Mucosa of descending colon (tissue), 3 donors: Measurements from ENCODE around the gene CBLC. TPM values are rescaled to one million over a fixed set of nuclear protein-coding genes. Genes with fewer than 3 reads are reported as not detected.

Experiments
- ATAC-seq: fragments of 200-7000 bp; cut with Tn5 transposase; one replicate; pipeline ENCODE4 v1.9.1; 2020; ENCODE audit warnings: mild to moderate bottlenecking, moderate library complexity
- DNase-seq, 3 donors: peaks; one replicate each; pipeline ENCODE4 v3.0.0-alpha.2; 2020
- H3K36me3 ChIP-seq: fragments of 200-600 bp; one replicate; pipeline ENCODE4 v1.8.0; 2021; ENCODE audit warnings: low read depth, mild to moderate bottlenecking
- H3K4me1 ChIP-seq: fragments of 200-600 bp; one replicate; pipeline ENCODE4 v1.8.0; 2021; ENCODE audit warnings: low read depth, mild to moderate bottlenecking
- H3K4me3 ChIP-seq: fragments of 200-600 bp; one replicate; pipeline ENCODE4 v1.8.0; 2021; ENCODE audit warnings: mild to moderate bottlenecking
- H3K9me3 ChIP-seq: fragments of 200-600 bp; one replicate; pipeline ENCODE4 v1.8.0; 2021; ENCODE audit warnings: mild to moderate bottlenecking
- CTCF ChIP-seq: fragments of 200-600 bp; IDR thresholded peaks from one replicate; pipeline ENCODE4 v1.8.0; 2022; ENCODE audit warnings: antibody characterized with exemption, mild to moderate bottlenecking
- intact Hi-C, 2 donors: fragments of 100-400 bp; cut with DNase I in 1 of 2; cut with micrococcal nuclease in 1 of 2; formaldehyde crosslinking; loops; one replicate each; pipeline versions ENCODE4 v1.11.0 to v1.11.1; 2022; cut with DNase I, micrococcal nuclease
- total RNA-seq, 3 donors: library from RNA; stranded (reverse); fragmentation: NEBNext Ultra II Directional in 2 of 3; extraction: Animal tissue kit (Norgen Biotek cat#: 25700) in 2 of 3; gene quantifications; one replicate each; pipeline versions ENCODE4 v1.2.1 to v1.2.4, GENCODE V29; 2021 to 2023
- donor health status: DM: no; HTN: no; CAD: no; lungs with moderate emphysema.
- donor health status: DM: no; HTN: no; CAD: no.
- donor health status: DM: no; HTN: yes; CAD: no.

CBLC gene
- total RNA-seq, 3 donors from 2014 or later: 36.5 to 92.6 (median 59.1) TPM

DNA sequence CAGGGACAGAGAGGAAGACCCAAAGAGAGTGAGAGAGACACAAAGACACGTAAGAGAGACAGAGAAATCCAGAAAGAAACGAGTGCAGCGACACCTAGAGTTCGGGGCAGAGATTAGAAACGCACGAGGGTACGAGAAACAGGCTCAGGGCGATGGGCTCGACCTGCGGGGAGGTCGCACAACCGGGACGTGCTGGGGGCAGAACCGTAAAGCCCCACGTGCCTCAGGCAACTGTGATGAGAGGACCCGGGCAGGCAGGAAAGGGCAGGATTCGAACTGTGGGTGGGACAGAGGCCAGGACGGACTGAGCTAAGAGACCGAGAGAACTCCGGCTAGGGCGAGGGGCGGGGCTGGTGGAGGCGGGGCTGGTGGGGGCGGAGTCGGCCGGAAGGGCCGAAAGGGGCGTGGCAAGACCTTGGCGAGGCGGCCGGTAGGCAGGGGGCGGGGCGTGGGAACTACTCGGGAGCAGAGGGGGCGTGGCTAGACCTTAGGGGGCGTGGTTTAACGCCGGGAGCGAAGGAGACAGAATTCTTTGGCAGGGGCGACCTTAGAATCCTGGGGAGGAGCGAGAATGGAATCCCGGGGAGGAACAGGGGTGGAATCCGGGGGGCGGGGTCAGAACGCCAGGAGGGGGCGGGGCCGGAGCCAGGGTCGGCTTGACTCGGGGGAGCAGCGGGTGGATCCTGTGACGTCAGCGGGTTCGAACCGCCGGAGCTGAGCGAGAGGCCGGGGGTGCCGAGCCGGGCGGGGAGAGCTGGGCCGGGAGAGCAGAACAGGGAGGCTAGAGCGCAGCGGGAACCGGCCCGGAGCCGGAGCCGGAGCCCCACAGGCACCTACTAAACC is 68.1 kb downstream of the CBLC start, which contains the start of gene NECTIN2:
Gene NECTIN2 (plus strand): TSS at position 686 of the 843 bp plus-strand sequence. CDS start 229 bp downstream, outside the sequence.
- peak; percentile 22 for TF ChIP-seq CTCF
- Histone ChIP-seq H3K4me3 (peak within 1 kb of the TSS; percentile 93), H3K9me3 (no peaks in the 10 kb centered on the region), H3K4me1 (peaks cover 22% of the 10 kb centered on the region), H3K36me3 (no peaks in the 10 kb centered on the region)
- peak; percentile 98 to 100 (median 100) for DNase-seq
- intact Hi-C loops: no loop called here
- peak; percentile 87 for ATAC-seq

DNA sequence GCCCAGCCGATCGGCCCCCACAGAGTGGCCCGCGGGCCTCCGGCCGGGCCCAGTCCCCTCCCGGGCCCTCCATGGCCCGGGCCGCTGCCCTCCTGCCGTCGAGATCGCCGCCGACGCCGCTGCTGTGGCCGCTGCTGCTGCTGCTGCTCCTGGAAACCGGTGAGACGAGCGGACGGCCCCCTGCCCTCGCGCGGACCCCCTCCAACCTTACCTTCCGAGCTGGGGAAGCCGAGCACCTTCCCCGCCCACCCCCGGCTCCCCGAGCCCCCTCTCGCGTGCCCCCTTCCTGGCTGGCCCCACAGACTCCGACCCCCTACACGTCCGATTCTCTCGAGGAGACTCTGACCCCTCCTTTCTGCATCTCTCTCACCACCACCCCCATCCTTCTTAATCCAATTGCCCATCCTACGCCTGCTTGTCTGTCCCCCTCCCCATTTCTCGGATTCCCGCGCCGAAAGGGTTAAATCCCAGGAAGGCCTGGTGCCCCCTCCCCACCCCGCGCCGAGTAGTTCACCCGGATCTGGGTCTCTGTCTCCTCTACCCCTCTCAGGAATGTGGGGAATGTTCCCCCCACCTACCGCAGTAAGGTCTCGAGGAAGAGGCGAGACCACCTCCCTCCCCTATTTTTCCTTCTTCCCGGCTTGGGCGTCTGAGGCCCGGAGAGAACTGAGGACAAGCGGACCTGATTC is 68.9 kb downstream of the CBLC start:
- intact Hi-C loops: no loop called here
- TF ChIP-seq CTCF: no peak
- Histone ChIP-seq H3K4me3 (peak overlapping the region; percentile 93), H3K36me3 (no peaks in the 10 kb centered on the region), H3K4me1 (peaks cover 22% of the 10 kb centered on the region), H3K9me3 (no peaks in the 10 kb centered on the region)
- peak; percentile 64 to 70 (median 68) for DNase-seq
- ATAC-seq: no peak

GRCh38 chr19:44847144-44848035 is 69.7 kb downstream of the CBLC start:
- ATAC-seq (peak; percentile 44), DNase-seq (peak; percentile 85 to 88 (median 86))
- Histone ChIP-seq H3K9me3 (no peaks in the 10 kb centered on the region), H3K4me1 (peaks cover 22% of the 10 kb centered on the region), H3K36me3 (no peaks in the 10 kb centered on the region), H3K4me3 (peak overlapping the region; percentile 93)
- intact Hi-C loops: no loop called here
- TF ChIP-seq CTCF: no peak

DNA sequence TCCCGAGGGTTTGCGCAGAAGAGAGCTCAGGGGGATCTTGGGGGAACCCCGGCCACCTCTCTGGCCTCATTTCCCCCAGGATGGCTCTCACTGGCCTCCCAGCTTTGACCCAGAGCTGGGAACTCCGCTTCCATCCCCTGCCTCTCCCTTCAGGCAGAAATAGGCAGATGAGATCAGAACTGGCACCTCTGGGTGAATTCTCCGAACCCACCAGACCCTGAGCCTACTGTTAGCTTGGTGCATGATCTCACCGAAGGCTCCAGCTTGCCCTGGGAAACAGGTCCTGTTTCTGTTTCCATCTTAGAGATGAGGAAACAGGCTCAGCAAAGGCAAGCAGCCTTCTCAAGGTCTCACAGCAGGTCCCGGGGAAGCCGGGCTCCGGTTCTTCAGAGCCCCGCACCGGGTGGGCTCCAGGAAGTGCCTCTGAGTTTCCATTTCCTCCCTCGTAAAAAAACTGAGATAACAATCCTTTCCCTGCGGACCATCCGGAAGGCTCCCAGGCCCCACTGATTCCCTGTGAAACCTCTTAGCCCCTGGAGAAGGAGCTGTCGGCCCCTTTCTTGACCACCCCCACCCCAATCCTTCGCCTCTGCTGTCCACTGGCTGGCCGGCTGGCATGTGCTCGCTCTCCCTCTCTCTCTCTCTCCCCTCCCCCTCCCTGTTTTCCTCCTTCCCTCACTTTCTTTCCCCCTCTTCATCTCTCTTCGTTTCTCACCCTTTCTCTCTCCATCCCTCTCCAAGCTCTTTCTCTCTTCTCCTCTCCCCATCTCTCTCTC is 70.5 kb downstream of the CBLC start:
- Histone ChIP-seq H3K9me3 (no peaks in the 10 kb centered on the region), H3K36me3 (no peaks in the 10 kb centered on the region), H3K4me3 (peak overlapping the region; percentile 93), H3K4me1 (peaks cover 22% of the 10 kb centered on the region)
- no peak for ATAC-seq
- TF ChIP-seq CTCF: no peak
- intact Hi-C loops: no loop called here
- DNase-seq: peak in 1 of 3 donors; percentile 30
